ENCODE data around the gene RPL13. TPM values are rescaled to one million over a fixed set of nuclear protein-coding genes. Genes with fewer than 3 reads are reported as not detected.

Gene RPL13
- total and polyA plus RNA-seq, 2 of the 8 experiments (the other 6 are each of a cell fraction or from before 2014, with no cell fraction given), result 2,162 to 7,384 TPM

DNA sequence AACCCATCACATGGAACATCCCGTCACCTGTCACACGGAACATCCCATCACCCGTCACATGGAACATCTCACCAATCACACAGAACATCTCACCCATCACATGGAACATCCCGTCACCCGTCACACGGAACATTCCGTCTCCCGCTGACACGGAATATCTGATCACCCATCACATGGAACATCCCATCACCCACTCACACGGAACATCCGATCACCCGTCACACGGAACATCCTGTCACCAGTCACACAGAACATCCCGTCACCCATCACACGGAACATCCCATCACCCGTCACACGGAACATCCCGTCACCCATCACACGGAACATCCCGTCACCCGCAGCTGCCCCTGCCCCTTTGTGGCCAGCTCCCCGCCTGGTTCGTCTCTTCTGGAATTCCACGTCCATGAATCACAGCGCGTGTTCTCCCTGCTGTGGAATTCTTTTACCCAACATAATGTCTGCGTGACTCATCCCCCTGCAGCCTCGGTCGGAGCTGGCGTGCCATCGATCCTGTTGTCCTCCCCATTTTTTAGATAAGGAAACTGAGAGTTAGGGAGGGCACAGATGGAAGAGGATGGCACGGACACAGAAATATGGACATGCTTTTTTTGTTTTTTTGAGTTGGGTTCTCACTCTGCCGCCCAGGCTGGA lies 20.7 kb downstream of the RPL13 start:
- Histone ChIP-seq H3K23me2 (ENCODE audit: low read depth, low read length) (peaks cover 4% of the 10 kb centered on the region; the same call in 1 of the 2 replicates), H3K56ac (replicated peaks; ENCODE audit: insufficient read length, low read depth, low read length) (no peak overlapping the region), H3K4me3 (ENCODE audit: extremely low read depth in 1 of 4, insufficient read depth in 2 of 4, low read depth in 3 of 4, low read length in 4 of 4) (no peak overlapping the region), H2AFZ (ENCODE audit: low read length) (no peak overlapping the region), H2BK5ac (ENCODE audit: low read depth, low read length) (no peak overlapping the region; the same call in 1 of the 2 replicates), H4K20me1 (replicated peaks in 1 of 2; ENCODE audit: control insufficient read depth in 1 of 2, insufficient read depth in 2 of 2, low read length in 2 of 2) (peaks cover 0 to 9% of the 10 kb centered on the region in 2 experiments), H3K14ac (ENCODE audit: insufficient read length) (no peak overlapping the region), H3K9ac (replicated peaks in 1 of 4; ENCODE audit: extremely low read depth in 1 of 4, low read depth in 3 of 4, low read length in 3 of 4) (no peak overlapping the region), H3K18ac (ENCODE audit: extremely low read depth, low read length) (no peak overlapping the region), H3K9me3 (ENCODE audit: insufficient read depth in 2 of 2, low read depth in 1 of 2, low read length in 1 of 2) (peaks cover 0 to 4% of the 10 kb centered on the region in 2 experiments; a peak in 2 of 4 replicates), H3K79me1 (ENCODE audit: low read depth, low read length) (peaks cover 4% of the 10 kb centered on the region; the same call in 1 of the 2 replicates), H2BK20ac (ENCODE audit: low read length) (no peak overlapping the region), H2AK5ac (ENCODE audit: low read depth, low read length) (no peak overlapping the region), H2BK120ac (replicated peaks; ENCODE audit: low read depth, low read length) (no peak overlapping the region), H3K23ac (ENCODE audit: insufficient read length) (no peak overlapping the region), H2BK15ac (ENCODE audit: low read length) (no peak overlapping the region), H3K27ac (ENCODE audit: low read depth, low read length) (no peak overlapping the region), H2BK12ac (ENCODE audit: low read depth, low read length) (no peak overlapping the region), H3K36me3 (ENCODE audit: control insufficient read depth in 2 of 4, insufficient read depth in 4 of 4, low read length in 3 of 4) (peaks cover 0 to 14% (median 5%) of the 10 kb centered on the region in 4 experiments; a peak in 5 of 8 replicates), H3K79me2 (ENCODE audit: control insufficient read depth in 1 of 2, insufficient read depth in 2 of 2, low read length in 2 of 2) (no peaks in the 10 kb centered on the region), H3K4ac (replicated peaks; ENCODE audit: insufficient read length, low read depth, low read length) (no peak overlapping the region), H4K8ac (ENCODE audit: extremely low read depth, insufficient read depth, low read length) (no peak overlapping the region), H3K4me1 (replicated peaks in 1 of 4; ENCODE audit: control insufficient read depth in 3 of 4, insufficient read depth in 4 of 4, low read length in 3 of 4) (peaks cover 0 to 2% (median 0%) of the 10 kb centered on the region in 4 experiments; a peak in 1 of 7 replicates), H3K27me3 (replicated peaks in 1 of 4; ENCODE audit: control insufficient read depth in 3 of 4, extremely low read depth in 1 of 4, insufficient read depth in 3 of 4, low read length in 3 of 4) (peaks cover 3 to 13% (median 8%) of the 10 kb centered on the region in 4 experiments; a peak in 6 of 7 replicates), H3K4me2 (ENCODE audit: insufficient read depth in 1 of 2, low read depth in 2 of 2, low read length in 2 of 2) (no peak overlapping the region), H4K5ac (ENCODE audit: insufficient read length, low read depth, low read length) (no peak overlapping the region), H4K91ac (replicated peaks; ENCODE audit: insufficient read length, low read length) (no peak overlapping the region)
- WGBS, 2 experiments (ENCODE audit: extremely low coverage in 1 of 2, insufficient coverage in 1 of 2, insufficient read length in 1 of 2, insufficient replicate concordance in 2 of 2, low coverage in 1 of 2, low lambda C conversion rate in 2 of 2, missing lambda C conversion rate in 1 of 2), result 89% methylated on average over 33 of the region's 33 CpGs; no CpG with 5 or more reads in 1 of the 2 experiments
- POLR2A ChIA-PET (ENCODE audit: partially characterized antibody), result no interaction called here
- FAIRE-seq, result no peak
- DNase-seq (ENCODE audit: low read depth in 1 of 2, low spot score in 2 of 2), result no peak
- CTCF ChIA-PET (ENCODE audit: partially characterized antibody), result interaction anchor here (0.6 to 1.1 kb wide), 3 partner anchors 19 to 61 kb away, joined by 3 read pairs; no protein-coding TSS in a partner anchor
- TF ChIP-seq RFX5 (IDR thresholded peaks at IDR 0.05; ENCODE audit: borderline replicate concordance, low read depth, low read length) (no peak), EZH2 (IDR thresholded peaks at IDR 0.05; ENCODE audit: low read depth, low read length, severe bottlenecking) (no peak), SUZ12 (IDR thresholded peaks at IDR 0.05; ENCODE audit: low read length) (no peak), FOSL1 (IDR thresholded peaks at IDR 0.05; ENCODE audit: insufficient read depth, low read depth, low read length) (no peak)
- TF ChIP-seq, protein P1, sequence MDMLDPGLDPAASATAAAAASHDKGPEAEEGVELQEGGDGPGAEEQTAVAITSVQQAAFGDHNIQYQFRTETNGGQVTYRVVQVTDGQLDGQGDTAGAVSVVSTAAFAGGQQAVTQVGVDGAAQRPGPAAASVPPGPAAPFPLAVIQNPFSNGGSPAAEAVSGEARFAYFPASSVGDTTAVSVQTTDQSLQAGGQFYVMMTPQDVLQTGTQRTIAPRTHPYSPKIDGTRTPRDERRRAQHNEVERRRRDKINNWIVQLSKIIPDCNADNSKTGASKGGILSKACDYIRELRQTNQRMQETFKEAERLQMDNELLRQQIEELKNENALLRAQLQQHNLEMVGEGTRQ (IDR thresholded peaks at IDR 0.05; ENCODE audit: low read length), result no peak

All from H1 (cell line).